K562 (cell line): ENCODE measurements around the gene ATP5MK. TPM values are rescaled to one million over a fixed set of nuclear protein-coding genes. Genes with fewer than 3 reads are reported as not detected.
A peak's percentile ranks its signal among the peaks of the same experiment; 100 is the strongest.

Experiments used
- CC2D1A ChIP-seq: fragments of 450-650 bp; IDR thresholded peaks from 2 replicates; pipeline ENCODE4 v1.6.1; 2017; ENCODE audit warnings: mild to moderate bottlenecking
- DDX20 ChIP-seq: fragments of 450-650 bp; IDR thresholded peaks from 2 replicates; pipeline ENCODE4 v1.6.1; 2016; ENCODE audit warnings: missing genetic modification characterization, low read depth, mild to moderate bottlenecking, missing compliant biosample characterization, moderate library complexity
- E2F3 ChIP-seq: fragments of 250-450 bp; sonication (Bioruptor Pico); IDR thresholded peaks from 2 replicates; pipeline ENCODE4 v1.4.0; 2020; ENCODE audit warnings: mild to moderate bottlenecking
- EZH2 ChIP-seq: IDR thresholded peaks from 2 replicates; pipeline ENCODE4 v1.6.1; 2012; ENCODE audit warnings: low read depth, mild to moderate bottlenecking, inconsistent platforms, low read length, borderline replicate concordance
- FOXP4 ChIP-seq: sonication (generic); formaldehyde crosslinking; IDR thresholded peaks from 2 replicates; pipeline ENCODE4 v1.8.0; 2022; ENCODE audit warnings: mild to moderate bottlenecking, missing genetic modification reagents, borderline replicate concordance
- KLF10 ChIP-seq: fragments of 250-450 bp; sonication (Bioruptor Pico); IDR thresholded peaks from 2 replicates; pipeline ENCODE4 v1.6.1; 2021; ENCODE audit warnings: matching md5 sums
- MTF1 ChIP-seq: fragments of 250-450 bp; sonication (Bioruptor Pico); IDR thresholded peaks from 2 replicates; pipeline ENCODE4 v1.9.0; 2021; ENCODE audit warnings: moderate library complexity, mild to moderate bottlenecking, inconsistent platforms, borderline replicate concordance
- RBBP5 ChIP-seq: fragments of 200-600 bp; sonication (generic); IDR thresholded peaks from 2 replicates; pipeline ENCODE4 v1.6.1; 2012; ENCODE audit warnings: borderline replicate concordance, mild to moderate bottlenecking, low read length, control low read depth, inconsistent platforms; ENCODE audit not compliant: insufficient read depth, poor library complexity, severe bottlenecking
- TFAP4 ChIP-seq: sonication (generic); formaldehyde crosslinking; IDR thresholded peaks from 2 replicates; pipeline ENCODE4 v1.8.0; 2022; ENCODE audit warnings: missing genetic modification reagents, mild to moderate bottlenecking, moderate library complexity, borderline replicate concordance
- U2AF1 ChIP-seq: fragments of 200-400 bp; formaldehyde crosslinking; optimal IDR thresholded peaks from 2 replicates; pipeline ENCODE3; 2017; ENCODE audit warnings: mild to moderate bottlenecking, low read depth, low read length, moderate library complexity
- ZBTB11 ChIP-seq, 3 experiments: fragments of 200-800 bp in 1 of 3; fragments of 250-450 bp in 1 of 3; fragments of 450-650 bp in 1 of 3; sonication (Bioruptor Pico) in 1 of 3; sonication (Bioruptor generic) in 1 of 3; formaldehyde crosslinking in 1 of 3; IDR thresholded peaks; 2 replicates each; pipeline versions ENCODE4 v1.6.1 to v1.8.0; 2016 to 2022; ENCODE audit warnings: mild to moderate bottlenecking in 2 of 3, missing genetic modification characterization in 2 of 3, missing compliant biosample characterization in 1 of 3, moderate library complexity in 1 of 3
- ZHX1 ChIP-seq: fragments of 150-350 bp; conservative IDR thresholded peaks from 2 replicates; pipeline ENCODE4 v1.6.1; 2014; ENCODE audit warnings: low read length
- ZNF583 ChIP-seq: fragments of 250-450 bp; sonication (Bioruptor Pico); IDR thresholded peaks from 2 replicates; pipeline ENCODE4 v1.4.0; 2020
- ZNF77 ChIP-seq: fragments of 250-450 bp; sonication (Bioruptor Pico); IDR thresholded peaks from 2 replicates; pipeline ENCODE4 v1.5.0; 2020
- polyA plus RNA-seq, 8 experiments: library from polyadenylated mRNA; depleted of rRNA in 4 of 8; stranded (reverse) in 5 of 8; unstranded in 3 of 8; fragments of >200 nt; fragmentation: Nextera tagmentation in 2 of 8; fragmentation: Illumina TruSeq in 1 of 8; extraction: Ambion mirVana in 2 of 8; extraction: Trizol in 1 of 8; gene quantifications; 2 replicates each; pipeline versions ENCODE4 v1.2.1 to v1.2.3, GENCODE V29; 2011 to 2014; ENCODE audit warnings: inconsistent platforms in 1 of 8, missing spikeins in 1 of 8
- total RNA-seq, 7 experiments: library from RNA; depleted of rRNA in 6 of 7; stranded (reverse); fragments of >200 nt in 6 of 7; fragmentation: Illumina TruSeq in 2 of 7; extraction: Trizol in 2 of 7; gene quantifications; 2 replicates each; pipeline versions ENCODE4 v1.2.1 to v1.2.3, GENCODE V29; 2011 to 2021; ENCODE audit warnings: low replicate concordance in 1 of 7
- TF ChIP-seq, protein P1 (sequence below): fragments of 450-650 bp; IDR thresholded peaks from 2 replicates; pipeline ENCODE4 v1.6.1; 2016; ENCODE audit warnings: antibody characterized with exemption

ATP5MK gene
- total and polyA plus RNA-seq, 9 of the 15 experiments (the other 6 are each of a cell fraction or from before 2014, with no cell fraction given), result 182 to 1,810 (median 741) TPM

DNA sequence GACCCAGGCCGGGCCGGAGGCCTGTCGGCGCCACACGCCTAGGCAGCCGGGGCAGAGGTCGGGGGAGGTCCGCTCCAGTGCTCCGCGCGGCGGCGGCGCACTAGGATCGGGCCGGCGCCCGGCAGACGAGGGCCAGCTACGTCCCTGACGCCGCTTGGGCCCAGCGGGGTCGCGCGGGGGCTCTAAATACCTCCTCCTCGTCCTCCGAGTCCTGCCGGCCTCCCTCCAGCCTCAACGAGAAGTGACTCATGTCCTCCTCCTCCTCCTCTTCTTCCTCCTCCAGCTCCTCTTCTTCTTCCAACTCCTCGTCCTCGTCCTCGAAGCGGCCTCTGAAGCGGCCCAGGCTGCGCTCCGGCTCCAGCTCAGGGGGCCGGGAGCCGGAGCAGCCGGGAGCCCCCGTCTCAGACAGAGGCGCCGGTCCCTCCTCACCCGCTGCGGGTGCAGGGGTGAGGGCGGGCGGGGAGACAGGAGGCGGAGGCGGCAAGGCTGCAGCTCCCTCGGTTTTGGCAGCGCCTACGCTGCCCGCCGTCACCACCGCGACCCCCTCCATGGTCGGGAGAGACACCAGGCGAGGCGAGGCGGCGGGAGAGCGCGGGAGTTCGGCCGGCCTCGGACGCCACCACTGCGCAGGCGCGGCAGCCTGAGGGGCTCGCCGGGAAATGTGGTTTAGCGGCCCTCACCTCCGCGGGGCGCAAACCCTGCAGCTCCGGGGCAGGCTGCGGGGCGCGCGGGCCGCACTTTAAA is 45.6 kb downstream of the ATP5MK start, which contains the start of gene PCGF6 (continued):
- TF ChIP-seq FOXP4 (CRISPR knock-in tag), result no peak
- TF ChIP-seq ZNF77 (CRISPR knock-in tag), result no peak
- peak; percentile 21 for TF ChIP-seq U2AF1
- TF ChIP-seq EZH2, result no peak
- TF ChIP-seq CC2D1A, result no peak
- peak; percentile 63 for TF ChIP-seq RBBP5
- TF ChIP-seq ZHX1, result no peak
- TF ChIP-seq MTF1 (CRISPR knock-in tag), result no peak
- peak; percentile 82 for TF ChIP-seq E2F3 (CRISPR knock-in tag)
- peak; percentile 59; the same call in 1 of the 2 replicates for TF ChIP-seq TFAP4 (CRISPR knock-in tag)
- no peak for TF ChIP-seq DDX20 (tag)
- 0 out of 6 replicates have a peak, but pooled peaks of 1 of the 3 experiments have one; percentile 22 for TF ChIP-seq ZBTB11 (CRISPR knock-in tag; IDR thresholded peaks at IDR 0.05)
- TF ChIP-seq, protein P1, sequence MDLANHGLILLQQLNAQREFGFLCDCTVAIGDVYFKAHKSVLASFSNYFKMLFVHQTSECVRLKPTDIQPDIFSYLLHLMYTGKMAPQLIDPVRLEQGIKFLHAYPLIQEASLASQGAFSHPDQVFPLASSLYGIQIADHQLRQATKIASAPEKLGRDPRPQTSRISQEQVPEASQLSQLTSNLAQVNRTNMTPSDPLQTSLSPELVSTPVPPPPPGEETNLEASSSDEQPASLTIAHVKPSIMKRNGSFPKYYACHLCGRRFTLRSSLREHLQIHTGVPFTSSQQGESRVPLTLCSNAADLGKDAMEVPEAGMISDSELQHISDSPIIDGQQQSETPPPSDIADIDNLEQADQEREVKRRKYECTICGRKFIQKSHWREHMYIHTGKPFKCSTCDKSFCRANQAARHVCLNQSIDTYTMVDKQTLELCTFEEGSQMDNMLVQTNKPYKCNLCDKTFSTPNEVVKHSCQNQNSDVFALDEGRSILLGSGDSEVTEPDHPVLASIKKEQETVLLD, result peak; percentile 42; the same call in 1 of the 2 replicates
- TF ChIP-seq KLF10, result no peak
- no peak for TF ChIP-seq ZNF583 (CRISPR knock-in tag)
